Osteoblast (primary cell): ENCODE measurements around the gene PTGER3. TPM values are rescaled to one million over a fixed set of nuclear protein-coding genes. Genes with fewer than 3 reads are reported as not detected.

ENCODE experiments used
- DNase-seq: peaks from one replicate; pipeline ENCODE4 v3.0.0; 2011; ENCODE audit warnings: low spot score, mixed read lengths; ENCODE audit not compliant: insufficient read length; ENCODE audit errors: missing footprints
- H2AFZ ChIP-seq: 2 replicates; pipeline ENCODE4 v1.6.0; 2011; ENCODE audit warnings: mild to moderate bottlenecking, low read length
- H3K27ac ChIP-seq: 2 replicates; pipeline ENCODE4 v1.5.1; 2011; ENCODE audit warnings: mild to moderate bottlenecking, low read depth, low read length, moderate library complexity
- H3K27me3 ChIP-seq: 2 replicates; pipeline ENCODE4 v1.6.0; 2012; ENCODE audit warnings: mild to moderate bottlenecking, control low read depth, inconsistent platforms, low read length, moderate library complexity; ENCODE audit not compliant: insufficient read depth
- H3K36me3 ChIP-seq: 2 replicates; pipeline ENCODE4 v1.5.1; 2011; ENCODE audit warnings: mild to moderate bottlenecking, low read length, control low read depth, moderate library complexity; ENCODE audit not compliant: insufficient read depth
- H3K4me1 ChIP-seq: 2 replicates; pipeline ENCODE4 v1.5.1; 2011; ENCODE audit warnings: mild to moderate bottlenecking, low read length, control low read depth, moderate library complexity; ENCODE audit not compliant: insufficient read depth
- H3K4me2 ChIP-seq: 2 replicates; pipeline ENCODE4 v1.6.0; 2011; ENCODE audit warnings: mild to moderate bottlenecking, low read length; ENCODE audit not compliant: insufficient read depth
- H3K4me3 ChIP-seq: fragments of 200-600 bp; sonication (generic); 3 replicates; pipeline ENCODE4 v1.5.1; 2012; ENCODE audit warnings: mild to moderate bottlenecking, low read length, inconsistent platforms; ENCODE audit not compliant: insufficient read depth
- H3K79me2 ChIP-seq: 2 replicates; pipeline ENCODE4 v1.6.0; 2012; ENCODE audit warnings: mild to moderate bottlenecking, low read length, control low read depth, inconsistent platforms; ENCODE audit not compliant: insufficient read depth
- H3K9me3 ChIP-seq: 2 replicates; pipeline ENCODE4 v1.5.1; 2011; ENCODE audit warnings: low read depth, low read length, control low read depth
- H4K20me1 ChIP-seq: 2 replicates; pipeline ENCODE4 v1.6.0; 2012; ENCODE audit warnings: mild to moderate bottlenecking, low read length, control low read depth; ENCODE audit not compliant: insufficient read depth
- CTCF ChIP-seq: IDR thresholded peaks from 2 replicates; pipeline ENCODE4 v1.5.1; 2011; ENCODE audit warnings: mild to moderate bottlenecking, low read depth, low read length, moderate library complexity; ENCODE audit errors: extremely low read depth
- total RNA-seq: library from RNA; depleted of rRNA; stranded (reverse); fragments of >200 nt; gene quantifications from 2 replicates; pipeline ENCODE4 v1.2.3, GENCODE V29; 2012

The PTGER3 gene
- total RNA-seq, 1 donor: not detected

GRCh38 chr1:71044833-71045232 is 2.8 kb downstream of the PTGER3 start:
- Histone ChIP-seq H2AFZ (no peak overlapping the region), H3K9me3 (no peaks in the 10 kb centered on the region), H3K27ac (no peak overlapping the region), H3K27me3 (peaks cover 39% of the 10 kb centered on the region), H3K4me3 (no peak overlapping the region), H3K4me2 (no peak overlapping the region), H4K20me1 (no peaks in the 10 kb centered on the region), H3K36me3 (no peaks in the 10 kb centered on the region), H3K79me2 (no peaks in the 10 kb centered on the region), H3K4me1 (no peaks in the 10 kb centered on the region)
- DNase-seq: no peak
- no peak for TF ChIP-seq CTCF

GRCh38 chr1:71043065-71043464 is 4.6 kb downstream of the PTGER3 start:
- no peak for DNase-seq
- Histone ChIP-seq H3K9me3 (no peaks in the 10 kb centered on the region), H3K4me1 (no peaks in the 10 kb centered on the region), H3K79me2 (no peaks in the 10 kb centered on the region), H3K4me2 (no peak overlapping the region), H2AFZ (no peak overlapping the region), H4K20me1 (no peaks in the 10 kb centered on the region), H3K27ac (no peak overlapping the region), H3K27me3 (peaks cover 27% of the 10 kb centered on the region), H3K4me3 (no peak overlapping the region), H3K36me3 (no peaks in the 10 kb centered on the region)
- TF ChIP-seq CTCF: no peak

GRCh38 chr1:71041806-71042205 is 5.8 kb downstream of the PTGER3 start:
- Histone ChIP-seq H3K4me2 (no peak overlapping the region), H3K79me2 (no peaks in the 10 kb centered on the region), H3K36me3 (no peaks in the 10 kb centered on the region), H3K4me3 (no peak overlapping the region), H2AFZ (no peak overlapping the region), H3K4me1 (no peaks in the 10 kb centered on the region), H4K20me1 (no peaks in the 10 kb centered on the region), H3K27ac (no peak overlapping the region), H3K27me3 (peaks cover 15% of the 10 kb centered on the region), H3K9me3 (no peaks in the 10 kb centered on the region)
- no peak for TF ChIP-seq CTCF
- peak; percentile 36 for DNase-seq

GRCh38 chr1:71039661-71040262 is 7.9 kb downstream of the PTGER3 start:
- no peak overlapping the region for H3K4me2 ChIP-seq
- no peaks in the 10 kb centered on the region for H3K36me3 ChIP-seq
- H3K27me3 ChIP-seq: peaks cover 1% of the 10 kb centered on the region
- no peak overlapping the region for H3K4me3 ChIP-seq
- H2AFZ ChIP-seq: no peak overlapping the region
- no peaks in the 10 kb centered on the region for H3K9me3 ChIP-seq
- H4K20me1 ChIP-seq: no peaks in the 10 kb centered on the region
- TF ChIP-seq CTCF: no peak
- DNase-seq: no peak
- H3K4me1 ChIP-seq: no peaks in the 10 kb centered on the region
- no peak overlapping the region for H3K27ac ChIP-seq
- no peaks in the 10 kb centered on the region for H3K79me2 ChIP-seq
